Stimulated activated CD4-positive, alpha-beta T cell treated with anti-CD3 and anti-CD28 coated beads, Interleukin-2, amount 100 ng/mL, for 48 hours (primary cell): ENCODE measurements around the gene LAMA2.
"Not testable (repeated sequence)": the region's sequence is repeated elsewhere in the genome, so short reads cannot be mapped to it uniquely, and the experiment has no call there.

Experiments
- DNase-seq, 2 donors: peaks; one replicate each; pipeline ENCODE4 v3.0.0-alpha.2; 2020

The LAMA2 gene

GRCh38 chr6:129007701-129008373, 124.9 kb downstream of the LAMA2 start:
- no peak for DNase-seq

- no peak for DNase-seq
These were observed 125.7 kb downstream of the LAMA2 start for GRCh38 chr6:129008591-129008990.

- DNase-seq = no peak
These were observed 126.9 kb downstream of the LAMA2 start for GRCh38 chr6:129009851-129010250.

GRCh38 chr6:129014302-129014701, 131.4 kb downstream of the LAMA2 start:
- DNase-seq = no peak

- DNase-seq = no peak
These were observed 132.8 kb downstream of the LAMA2 start for GRCh38 chr6:129015721-129016120.

- DNase-seq = no peak
These were observed 133.9 kb downstream of the LAMA2 start for GRCh38 chr6:129016844-129017243.

GRCh38 chr6:129022011-129022553, 139.1 kb downstream of the LAMA2 start:
- DNase-seq = no peak

- no peak for DNase-seq
These were observed 143.7 kb downstream of the LAMA2 start for GRCh38 chr6:129026601-129027000.

- DNase-seq = no peak
These were observed 146.8 kb downstream of the LAMA2 start for GRCh38 chr6:129029778-129030177.

GRCh38 chr6:129030215-129030614, 147.3 kb downstream of the LAMA2 start:
- no peak for DNase-seq

GRCh38 chr6:129031051-129031599, 148.2 kb downstream of the LAMA2 start:
- no peak for DNase-seq

- DNase-seq = no peak
These were observed 149.7 kb downstream of the LAMA2 start for GRCh38 chr6:129032602-129033001.

- DNase-seq = no peak
These were observed 150.2 kb downstream of the LAMA2 start for GRCh38 chr6:129033180-129033579.

- DNase-seq = no peak
These were observed 150.6 kb downstream of the LAMA2 start for GRCh38 chr6:129033581-129033980.

- no peak for DNase-seq
These were observed 158.6 kb downstream of the LAMA2 start for GRCh38 chr6:129041563-129041962.

GRCh38 chr6:129046526-129046925, 163.6 kb downstream of the LAMA2 start:
- no peak for DNase-seq

- DNase-seq = no peak
These were observed 164.9 kb downstream of the LAMA2 start for GRCh38 chr6:129047834-129048233.

- DNase-seq = no peak
These were observed 167.1 kb downstream of the LAMA2 start for GRCh38 chr6:129050086-129050485.

GRCh38 chr6:129053143-129053542, 170.2 kb downstream of the LAMA2 start:
- DNase-seq = not testable (repeated sequence)

GRCh38 chr6:129055796-129056195, 172.9 kb downstream of the LAMA2 start:
- no peak for DNase-seq

GRCh38 chr6:129059650-129060049, 176.7 kb downstream of the LAMA2 start:
- no peak for DNase-seq

- no peak for DNase-seq
These were observed 186.1 kb downstream of the LAMA2 start for GRCh38 chr6:129069006-129069405.

- DNase-seq = no peak
These were observed 190.1 kb downstream of the LAMA2 start for GRCh38 chr6:129073051-129073450.

- no peak for DNase-seq
These were observed 190.9 kb downstream of the LAMA2 start for GRCh38 chr6:129073691-129074395.
